Ishikawa (cell line): ENCODE results near the gene RASA3.

ENCODE experiments used
- CREB1 ChIP-seq: IDR thresholded peaks from 2 replicates; pipeline ENCODE4 v1.6.1; 2012; ENCODE audit warnings: low read depth
- EP300 ChIP-seq: IDR thresholded peaks from 2 replicates; pipeline ENCODE4 v1.6.1; 2012; ENCODE audit warnings: borderline replicate concordance
- RAD21 ChIP-seq: IDR thresholded peaks from 2 replicates; pipeline ENCODE4 v1.6.1; 2012; ENCODE audit warnings: low read depth
- TEAD4 ChIP-seq: IDR thresholded peaks from 2 replicates; pipeline ENCODE4 v1.6.1; 2012
- TF ChIP-seq, protein P1 (sequence below): IDR thresholded peaks from 2 replicates; pipeline ENCODE4 v1.6.1; 2012

DNA sequence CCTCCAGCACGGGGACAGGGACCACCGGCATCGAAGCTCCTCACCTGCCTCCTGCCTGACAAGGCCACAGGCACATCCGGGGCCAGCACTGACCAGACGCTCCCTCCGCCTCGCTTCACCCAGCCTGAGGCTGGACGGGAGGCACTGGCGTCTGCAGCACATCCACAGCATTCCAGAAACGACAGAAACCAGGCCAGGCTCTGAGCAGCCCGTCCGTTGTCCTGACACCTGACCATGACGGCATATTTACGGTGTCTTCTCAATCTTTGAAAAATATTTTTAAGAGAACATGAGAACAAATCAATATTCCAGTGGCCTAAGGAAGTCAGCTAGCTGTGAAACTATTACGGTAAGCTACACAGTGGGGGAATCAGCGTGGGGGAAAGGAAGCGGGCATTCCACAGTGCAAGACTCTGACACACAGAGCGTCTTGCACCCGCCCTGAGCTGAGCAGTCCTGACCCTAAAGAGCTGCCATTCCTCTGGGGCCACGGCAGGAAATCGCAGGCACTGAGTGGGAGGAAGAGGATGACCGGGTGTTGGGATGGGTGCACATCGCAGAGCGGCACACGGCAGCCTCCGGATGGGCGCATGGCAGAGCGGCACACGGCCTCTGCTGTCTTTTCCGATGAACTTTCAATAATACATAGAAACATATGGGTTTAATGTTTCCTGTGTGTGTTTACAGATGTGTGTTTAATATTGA is 26.8 kb downstream of the RASA3 start:
- TF ChIP-seq EP300 (no peak), RAD21 (no peak), TEAD4 (no peak), CREB1 (no peak)
- TF ChIP-seq, protein P1, sequence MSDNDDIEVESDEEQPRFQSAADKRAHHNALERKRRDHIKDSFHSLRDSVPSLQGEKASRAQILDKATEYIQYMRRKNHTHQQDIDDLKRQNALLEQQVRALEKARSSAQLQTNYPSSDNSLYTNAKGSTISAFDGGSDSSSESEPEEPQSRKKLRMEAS, result no peak
